ENCODE data around the gene TTC39C.

DNA sequence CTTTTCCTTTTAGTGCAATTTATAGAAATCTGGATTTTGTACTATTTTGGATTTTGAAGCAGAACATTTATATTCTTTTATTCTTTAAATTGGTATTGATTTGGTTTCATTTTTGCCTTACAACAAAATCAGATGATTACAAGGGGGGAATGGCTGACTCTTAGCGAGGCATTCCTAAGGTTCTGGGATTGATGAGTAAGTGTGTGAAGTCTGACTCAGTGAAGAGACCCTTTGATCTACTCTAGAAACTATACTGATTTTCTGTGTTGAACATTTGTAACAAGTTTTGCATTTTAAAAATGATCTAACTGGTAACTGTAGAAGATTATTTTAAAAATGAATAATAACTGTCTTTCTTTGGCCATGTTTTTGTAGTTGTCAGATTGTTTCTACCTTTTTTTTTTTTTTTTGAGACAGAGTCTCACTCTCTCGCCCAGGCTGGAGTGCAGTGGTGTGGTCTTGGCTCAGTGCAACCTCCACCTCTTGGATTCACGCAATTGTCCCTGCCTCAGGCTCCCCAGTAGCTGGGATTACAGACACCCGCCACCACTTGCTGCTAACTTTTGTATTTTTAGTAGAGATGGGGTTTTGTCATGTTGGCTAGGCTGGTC lies 48.7 kb downstream of the TTC39C start:
- TF ChIP-seq POLR2A (IDR thresholded peaks at IDR 0.05; ENCODE audit: low read depth, low read length) (no peak), POLR2AphosphoS5 (IDR thresholded peaks at IDR 0.05; ENCODE audit: low read depth, low read length) (no peak), TAF1 (IDR thresholded peaks at IDR 0.05; ENCODE audit: borderline replicate concordance, low read depth, low read length) (no peak)

Data from GM12892 (cell line).